IMR-90 (cell line): ENCODE data around the gene NUP50. TPM values are rescaled to one million over a fixed set of nuclear protein-coding genes. Genes with fewer than 3 reads are reported as not detected.

ENCODE experiments used
- ATAC-seq: fragments of 200-7000 bp; cut with Tn5 transposase; 2 replicates; pipeline ENCODE4 v1.9.1; 2020; ENCODE audit warnings: low read depth, mild to moderate bottlenecking, moderate library complexity
- BruUV-seq: library from RNA; stranded (reverse); fragments of 400-500 nt; replicated peaks from 2 replicates; lab custom pipeline; 2021; lab: Mats Ljungman, UMichigan
- CTCF ChIA-PET: fragments of 300-600 bp; formaldehyde crosslinking; extraction: SDS; loops from one replicate; lab custom pipeline; 2021; ENCODE audit warnings: antibody characterized with exemption; lab: Yijun Ruan, JAX
- POLR2A ChIA-PET: fragments of 300-600 bp; sonication (Branson Sonifier 250); formaldehyde crosslinking; loops from one replicate; lab custom pipeline; 2022; ENCODE audit warnings: antibody characterized with exemption; ENCODE audit not compliant: unreplicated experiment; lab: Charles Lee
- DNase-seq: peaks from one replicate; pipeline ENCODE4 v3.0.0; 2013
- H2AFZ ChIP-seq: replicated peaks from 2 replicates; pipeline ENCODE3; 2013; ENCODE audit warnings: low read length, mild to moderate bottlenecking; ENCODE audit not compliant: poor library complexity
- H2AK5ac ChIP-seq: 2 replicates; pipeline ENCODE4 v1.6.1; 2013; ENCODE audit warnings: low read depth, low read length, inconsistent platforms
- H2AK9ac ChIP-seq: replicated peaks from 2 replicates; pipeline ENCODE3; 2013; ENCODE audit warnings: mild to moderate bottlenecking, low read depth, low read length, moderate library complexity; ENCODE audit not compliant: poor library complexity
- H2BK120ac ChIP-seq: 2 replicates; pipeline ENCODE4 v1.6.1; 2013; ENCODE audit warnings: low read depth, low read length, inconsistent platforms
- H2BK15ac ChIP-seq: 3 replicates; pipeline ENCODE4 v1.6.1; 2013; ENCODE audit warnings: low read depth, low read length, inconsistent platforms
- H2BK20ac ChIP-seq: 2 replicates; pipeline ENCODE4 v1.6.1; 2013; ENCODE audit warnings: low read depth, mild to moderate bottlenecking, inconsistent platforms, low read length, moderate library complexity
- H2BK5ac ChIP-seq: 2 replicates; pipeline ENCODE4 v1.6.1; 2013; ENCODE audit warnings: mild to moderate bottlenecking, low read depth, low read length, inconsistent platforms; ENCODE audit not compliant: poor library complexity, severe bottlenecking
- H3K14ac ChIP-seq: replicated peaks from 2 replicates; pipeline ENCODE4 v1.6.1; 2013; ENCODE audit warnings: low read depth, low read length, inconsistent platforms
- H3K18ac ChIP-seq: 2 replicates; pipeline ENCODE4 v1.6.1; 2013; ENCODE audit warnings: low read depth, low read length, control low read depth
- H3K23ac ChIP-seq: 2 replicates; pipeline ENCODE4 v1.6.1; 2013; ENCODE audit warnings: low read depth, low read length, inconsistent platforms
- H3K27ac ChIP-seq: 2 replicates; pipeline ENCODE4 v1.5.1; 2013; ENCODE audit warnings: mild to moderate bottlenecking, control low read depth, low read length; ENCODE audit not compliant: insufficient read depth
- H3K27me3 ChIP-seq: 2 replicates; pipeline ENCODE4 v1.6.1; 2013; ENCODE audit warnings: low read length; ENCODE audit not compliant: control insufficient read depth, insufficient read depth
- H3K36me3 ChIP-seq: 2 replicates; pipeline ENCODE4 v1.6.1; 2013; ENCODE audit warnings: low read length, mixed read lengths; ENCODE audit not compliant: control insufficient read depth, insufficient read depth
- H3K4ac ChIP-seq: 2 replicates; pipeline ENCODE4 v1.6.1; 2013; ENCODE audit warnings: low read depth, low read length, inconsistent platforms
- H3K4me1 ChIP-seq: 2 replicates; pipeline ENCODE4 v1.6.1; 2013; ENCODE audit warnings: low read length, mixed read lengths; ENCODE audit not compliant: control insufficient read depth, insufficient read depth
- H3K4me2 ChIP-seq: 2 replicates; pipeline ENCODE4 v1.6.1; 2013; ENCODE audit warnings: low read depth, mild to moderate bottlenecking, control low read depth, low read length, moderate library complexity
- H3K4me3 ChIP-seq: 2 replicates; pipeline ENCODE4 v1.5.1; 2013; ENCODE audit warnings: low read depth, mild to moderate bottlenecking, control low read depth, low read length, moderate library complexity; ENCODE audit not compliant: insufficient read depth
- H3K56ac ChIP-seq: 2 replicates; pipeline ENCODE4 v1.6.1; 2013; ENCODE audit warnings: low read length, inconsistent platforms; ENCODE audit not compliant: insufficient read depth; ENCODE audit errors: extremely low read depth
- H3K79me1 ChIP-seq, 2 experiments: 2 replicates each; pipeline ENCODE4 v1.6.1; 2013; ENCODE audit warnings: low read length in 2 of 2, inconsistent platforms in 1 of 2, low read depth in 1 of 2
- H3K9ac ChIP-seq: 2 replicates; pipeline ENCODE4 v1.6.1; 2013; ENCODE audit warnings: low read depth, low read length, control low read depth
- H3K9me1 ChIP-seq: 2 replicates; pipeline ENCODE4 v1.6.1; 2013; ENCODE audit warnings: low read length, inconsistent platforms; ENCODE audit not compliant: insufficient read depth
- H3K9me3 ChIP-seq: 2 replicates; pipeline ENCODE4 v1.6.1; 2013; ENCODE audit warnings: low read length; ENCODE audit not compliant: control insufficient read depth, insufficient read depth
- H4K20me1 ChIP-seq: 2 replicates; pipeline ENCODE4 v1.6.1; 2013; ENCODE audit warnings: low read length, inconsistent platforms; ENCODE audit not compliant: insufficient read depth
- H4K5ac ChIP-seq: 2 replicates; pipeline ENCODE4 v1.6.1; 2013; ENCODE audit warnings: mild to moderate bottlenecking, low read depth, low read length, control low read depth
- H4K8ac ChIP-seq, 2 experiments: 2 replicates each; pipeline ENCODE4 v1.6.1; 2013; ENCODE audit warnings: low read depth in 2 of 2, low read length in 2 of 2, control low read depth in 1 of 2, inconsistent platforms in 1 of 2
- H4K91ac ChIP-seq: 2 replicates; pipeline ENCODE4 v1.6.1; 2013; ENCODE audit warnings: low read depth, low read length, inconsistent platforms; ENCODE audit not compliant: insufficient read depth
- BHLHE40 ChIP-seq: fragments of 150-350 bp; IDR thresholded peaks from 2 replicates; pipeline ENCODE4 v1.6.1; 2016; ENCODE audit warnings: mild to moderate bottlenecking, low read depth, low read length
- CEBPB ChIP-seq: IDR thresholded peaks from 2 replicates; pipeline ENCODE4 v1.6.1; 2012; ENCODE audit warnings: low read depth, low read length, improper control_type of control experiment
- FOS ChIP-seq: fragments of 150-350 bp; IDR thresholded peaks from 2 replicates; pipeline ENCODE4 v1.6.1; 2016; ENCODE audit warnings: low read depth, low read length
- MAFK ChIP-seq: IDR thresholded peaks from 2 replicates; pipeline ENCODE4 v1.6.1; 2012; ENCODE audit warnings: low read depth, low read length, improper control_type of control experiment
- MAZ ChIP-seq: IDR thresholded peaks from 2 replicates; pipeline ENCODE4 v1.6.1; 2012; ENCODE audit warnings: low read depth, mild to moderate bottlenecking, low read length, improper control_type of control experiment, moderate library complexity, borderline replicate concordance
- POLR2A ChIP-seq: IDR thresholded peaks from 2 replicates; pipeline ENCODE4 v1.6.1; 2012; ENCODE audit warnings: mild to moderate bottlenecking, low read depth, low read length
- RAD21 ChIP-seq: IDR thresholded peaks from 2 replicates; pipeline ENCODE4 v1.6.1; 2012; ENCODE audit warnings: low read length, improper control_type of control experiment
- SMC3 ChIP-seq: fragments of 150-350 bp; IDR thresholded peaks from 2 replicates; pipeline ENCODE4 v1.6.1; 2016; ENCODE audit warnings: low read depth, mild to moderate bottlenecking, antibody characterized with exemption, low read length, moderate library complexity
- WGBS, 2 experiments: methylation state at CpG; one replicate each; pipeline versions ENCODE4 v1.1.5 to v1.1.7; 2013; ENCODE audit warnings: missing lambda C conversion rate in 2 of 2; ENCODE audit not compliant: insufficient read length in 1 of 2; ENCODE audit errors: extremely low coverage in 2 of 2; 5-methylcytosine and 5-hydroxymethylcytosine counted together
- dilution Hi-C: fragments of 300-500 bp; cut with HindIII; formaldehyde crosslinking; loops from one replicate; pipeline ENCODE4 v1.14.3; 2018; ENCODE audit warnings: low sequenced_read_pairs; ENCODE audit not compliant: unreplicated experiment
- in situ Hi-C: fragments of 300-500 bp; cut with MboI; formaldehyde crosslinking; loops from 3 replicates; pipeline ENCODE4 v1.14.3; 2019; ENCODE audit warnings: low sequenced_read_pairs, inconsistent platforms, mixed read lengths
- intact Hi-C: fragments of 100-400 bp; cut with micrococcal nuclease; formaldehyde crosslinking; loops from 2 replicates; pipeline ENCODE4 v1.10.0; 2022
- polyA plus RNA-seq, 3 experiments: library from polyadenylated mRNA; depleted of rRNA; stranded (reverse); fragments of >200 nt; gene quantifications; 2 replicates each; pipeline ENCODE4 v1.2.3, GENCODE V29; 2012; ENCODE audit warnings: low replicate concordance in 1 of 3
- total RNA-seq: library from RNA; depleted of rRNA; stranded (reverse); fragments of >200 nt; gene quantifications from 2 replicates; pipeline ENCODE4 v1.2.3, GENCODE V29; 2012
- TF ChIP-seq, protein P1 (sequence below): conservative IDR thresholded peaks from 2 replicates; pipeline ENCODE4 v1.5.1; 2012; ENCODE audit warnings: mild to moderate bottlenecking, low read depth, low read length, improper control_type of control experiment

The NUP50 gene
- total and polyA plus RNA-seq, 2 of the 4 experiments (the other 2 are of a cell fraction): 12.8 to 65.4 TPM

GRCh38 chr22:45210577-45210976 lies 46.9 kb downstream of the NUP50 start:
- no peak for DNase-seq
- no peak overlapping the region for H3K27ac ChIP-seq

More at GRCh38 chr22:45210577-45210976, 46.9 kb downstream of the NUP50 start:
- Histone ChIP-seq H3K23ac (no peak overlapping the region), H3K4me3 (no peak overlapping the region), H2BK20ac (0 out of 2 replicates have a peak overlapping the region, but pooled peaks have one; percentile 14), H3K9me1 (peaks cover 33% of the 10 kb centered on the region), H3K18ac (no peak overlapping the region), H2BK15ac (no peak overlapping the region), H3K36me3 (peaks cover 2% of the 10 kb centered on the region; the same call in 1 of the 2 replicates), H3K56ac (no peak overlapping the region), H3K4me1 (peaks cover 40% of the 10 kb centered on the region), H2AK9ac (peak overlapping the region; percentile 39), H4K20me1 (peaks cover 38% of the 10 kb centered on the region), H4K5ac (no peak overlapping the region), H2BK120ac (peak overlapping the region; percentile 82; the same call in 1 of the 2 replicates), H4K91ac (no peak overlapping the region; the same call in 1 of the 2 replicates), H3K79me1 (peaks cover 25 to 67% of the 10 kb centered on the region in 2 experiments), H3K4ac (peak overlapping the region; percentile 76), H3K9ac (no peak overlapping the region), H3K14ac (no peak overlapping the region), H2BK5ac (no peak overlapping the region), H3K9me3 (no peaks in the 10 kb centered on the region), H2AFZ (no peak overlapping the region), H3K4me2 (no peak overlapping the region), H2AK5ac (peak overlapping the region; percentile 67; the same call in 1 of the 2 replicates), H4K8ac (no peak overlapping the region), H3K27me3 (no peaks in the 10 kb centered on the region)
- CTCF ChIA-PET: no interaction called here
- ATAC-seq: no peak
- intact Hi-C loops: no loop called here
- WGBS, 2 experiments: 91% methylated on average over 5 of the region's 11 CpGs; no CpG with 5 or more reads in 1 of the 2 experiments
- BruUV-seq: no TSS peak
- TF ChIP-seq CEBPB (no peak), MAZ (no peak), BHLHE40 (no peak), POLR2A (no peak), RAD21 (no peak), FOS (no peak), SMC3 (no peak), MAFK (no peak)
- TF ChIP-seq, protein P1, sequence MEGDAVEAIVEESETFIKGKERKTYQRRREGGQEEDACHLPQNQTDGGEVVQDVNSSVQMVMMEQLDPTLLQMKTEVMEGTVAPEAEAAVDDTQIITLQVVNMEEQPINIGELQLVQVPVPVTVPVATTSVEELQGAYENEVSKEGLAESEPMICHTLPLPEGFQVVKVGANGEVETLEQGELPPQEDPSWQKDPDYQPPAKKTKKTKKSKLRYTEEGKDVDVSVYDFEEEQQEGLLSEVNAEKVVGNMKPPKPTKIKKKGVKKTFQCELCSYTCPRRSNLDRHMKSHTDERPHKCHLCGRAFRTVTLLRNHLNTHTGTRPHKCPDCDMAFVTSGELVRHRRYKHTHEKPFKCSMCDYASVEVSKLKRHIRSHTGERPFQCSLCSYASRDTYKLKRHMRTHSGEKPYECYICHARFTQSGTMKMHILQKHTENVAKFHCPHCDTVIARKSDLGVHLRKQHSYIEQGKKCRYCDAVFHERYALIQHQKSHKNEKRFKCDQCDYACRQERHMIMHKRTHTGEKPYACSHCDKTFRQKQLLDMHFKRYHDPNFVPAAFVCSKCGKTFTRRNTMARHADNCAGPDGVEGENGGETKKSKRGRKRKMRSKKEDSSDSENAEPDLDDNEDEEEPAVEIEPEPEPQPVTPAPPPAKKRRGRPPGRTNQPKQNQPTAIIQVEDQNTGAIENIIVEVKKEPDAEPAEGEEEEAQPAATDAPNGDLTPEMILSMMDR: no peak
- dilution Hi-C loops: no loop called here
- POLR2A ChIA-PET: interaction anchor here (0.6 kb wide), 1 partner anchor 47 kb away, joined by 3 read pairs; the partner anchor contains the start of gene NUP50
- in situ Hi-C loops: no loop called here
